HepG2 (cell line): ENCODE measurements around the gene CMIP. TPM values are rescaled to one million over a fixed set of nuclear protein-coding genes. Genes with fewer than 3 reads are reported as not detected.

Experiments used
- ATAD3A ChIP-seq: sonication (generic); formaldehyde crosslinking; IDR thresholded peaks from 2 replicates; pipeline ENCODE4 v1.4.0; 2020; ENCODE audit warnings: missing genetic modification reagents
- CHD2 ChIP-seq: IDR thresholded peaks from 2 replicates; pipeline ENCODE4 v1.6.1; 2011; ENCODE audit warnings: low read depth, low read length, improper control_type of control experiment
- EHMT2 ChIP-seq: fragments of 200-600 bp; sonication (generic); IDR thresholded peaks from 2 replicates; pipeline ENCODE4 v1.7.0; 2017; ENCODE audit warnings: antibody characterized with exemption, low read depth, low read length, borderline replicate concordance
- HOXA7 ChIP-seq: sonication (generic); formaldehyde crosslinking; IDR thresholded peaks from 2 replicates; pipeline ENCODE4 v1.8.1; 2022; ENCODE audit warnings: mild to moderate bottlenecking, missing genetic modification reagents, moderate library complexity
- KDM4B ChIP-seq: sonication (generic); formaldehyde crosslinking; IDR thresholded peaks from 2 replicates; pipeline ENCODE4 v1.4.0; 2020; ENCODE audit warnings: missing genetic modification reagents
- MAZ ChIP-seq, 2 experiments: sonication (generic) in 1 of 2; formaldehyde crosslinking in 1 of 2; IDR thresholded peaks; 2 replicates each; pipeline versions ENCODE4 v1.5.0 to v1.6.1; 2012 to 2020; ENCODE audit warnings: low read depth in 2 of 2, mild to moderate bottlenecking in 2 of 2, borderline replicate concordance in 1 of 2, improper control_type of control experiment in 1 of 2, low read length in 1 of 2, missing genetic modification reagents in 1 of 2, moderate library complexity in 1 of 2
- MEIS2 ChIP-seq: sonication (generic); formaldehyde crosslinking; IDR thresholded peaks from 2 replicates; pipeline ENCODE4 v1.9.0; 2021; ENCODE audit warnings: mild to moderate bottlenecking, missing genetic modification reagents
- MTA3 ChIP-seq: sonication (generic); formaldehyde crosslinking; IDR thresholded peaks from 2 replicates; pipeline ENCODE4 v1.4.0; 2020; ENCODE audit warnings: missing genetic modification reagents
- MXD4 ChIP-seq: IDR thresholded peaks from 2 replicates; pipeline ENCODE4 v1.6.1; 2016; ENCODE audit warnings: mild to moderate bottlenecking, missing biosample characterization, missing genetic modification reagents
- RXRB ChIP-seq: IDR thresholded peaks from 2 replicates; pipeline ENCODE4 v1.6.1; 2016; ENCODE audit warnings: borderline replicate concordance, missing genetic modification reagents, missing compliant biosample characterization
- SIX1 ChIP-seq: sonication (generic); formaldehyde crosslinking; IDR thresholded peaks from 2 replicates; pipeline ENCODE4 v1.4.0; 2020; ENCODE audit warnings: missing genetic modification reagents, borderline replicate concordance
- ZNF768 ChIP-seq: sonication (generic); formaldehyde crosslinking; IDR thresholded peaks from 2 replicates; pipeline ENCODE4 v1.4.0; 2020; ENCODE audit warnings: missing genetic modification reagents
- polyA plus RNA-seq, 8 experiments: library from polyadenylated mRNA; depleted of rRNA in 3 of 8; stranded (reverse) in 7 of 8; unstranded in 1 of 8; fragments of >200 nt; fragmentation: Illumina TruSeq in 4 of 8; extraction: Trizol in 4 of 8; gene quantifications; 2 replicates each; pipeline versions ENCODE4 v1.2.1 to v1.2.3, GENCODE V29; 2011 to 2016; ENCODE audit warnings: low read depth in 4 of 8, missing spikeins in 1 of 8, mixed read lengths in 1 of 8; ENCODE audit not compliant: insufficient read depth in 1 of 8
- total RNA-seq, 5 experiments: library from RNA; depleted of rRNA; stranded (reverse); fragments of >200 nt; fragmentation: Illumina TruSeq; extraction: Trizol; gene quantifications; 2 replicates each; pipeline ENCODE4 v1.2.3, GENCODE V29; 2016; ENCODE audit warnings: low read depth in 1 of 5
- TF ChIP-seq, protein P1 (sequence below): sonication (generic); formaldehyde crosslinking; IDR thresholded peaks from 2 replicates; pipeline ENCODE4 v1.5.1; 2020; ENCODE audit warnings: mild to moderate bottlenecking, missing genetic modification reagents, moderate library complexity
- TF ChIP-seq, protein P2 (sequence below): fragments of 450-650 bp; IDR thresholded peaks from 2 replicates; pipeline ENCODE4 v1.6.1; 2017
- TF ChIP-seq, protein P3 (sequence below): IDR thresholded peaks from 2 replicates; pipeline ENCODE4 v1.6.1; 2012; ENCODE audit warnings: inconsistent platforms
- TF ChIP-seq, protein P4 (sequence below): IDR thresholded peaks from 2 replicates; pipeline ENCODE4 v1.4.0; 2020; ENCODE audit warnings: mild to moderate bottlenecking, missing genetic modification reagents
- TF ChIP-seq, protein P5 (sequence below): sonication (generic); formaldehyde crosslinking; IDR thresholded peaks from 2 replicates; pipeline ENCODE4 v1.8.1; 2023; ENCODE audit warnings: mild to moderate bottlenecking, missing genetic modification reagents
- TF ChIP-seq, protein P6 (sequence below): sonication (generic); IDR thresholded peaks from 2 replicates; pipeline ENCODE4 v1.6.1; 2016; ENCODE audit warnings: low read depth, borderline replicate concordance

The CMIP gene
- total and polyA plus RNA-seq, 2 of the 13 experiments (the other 11 are each of a cell fraction or from before 2014, with no cell fraction given), result 10.9 to 18.1 TPM

DNA sequence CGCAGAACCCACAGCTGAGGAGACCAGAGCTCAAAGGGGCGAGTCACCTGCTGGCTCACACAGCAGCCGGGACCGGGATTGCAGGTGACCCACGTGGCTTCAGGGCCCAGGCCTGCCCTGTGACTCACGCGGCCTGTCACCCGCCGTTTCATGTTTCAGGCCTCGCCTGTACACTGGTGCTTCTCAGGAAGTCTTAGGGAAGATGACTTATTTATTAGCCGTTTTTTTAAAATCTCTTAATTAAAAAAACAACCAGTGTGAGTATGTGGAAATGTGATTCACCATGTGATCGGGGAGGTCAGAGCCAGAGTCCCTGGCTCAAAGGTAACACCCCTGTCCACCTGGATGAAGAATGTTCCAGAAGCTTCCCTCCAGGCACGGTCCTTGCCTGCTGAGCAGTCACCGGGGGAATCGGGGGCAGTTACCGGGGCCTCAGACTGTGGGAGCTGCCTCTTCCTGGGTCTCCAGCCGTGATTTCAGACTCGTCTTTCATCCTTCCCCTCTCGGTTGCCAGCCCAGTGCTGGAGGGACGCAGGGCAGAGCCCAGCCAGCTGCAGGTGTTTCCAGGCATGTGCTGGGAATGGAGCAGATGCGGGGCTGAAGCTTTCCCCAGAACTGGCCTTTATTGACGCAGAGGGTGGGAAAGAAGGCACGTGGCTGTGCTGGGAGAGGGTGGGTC is 49.3 kb downstream of the CMIP start (continued):
- no peak for TF ChIP-seq MAZ (IDR thresholded peaks at IDR 0.05; ENCODE audit: borderline replicate concordance, low read depth, low read length)
- no peak for TF ChIP-seq MAZ (CRISPR knock-in tag; IDR thresholded peaks at IDR 0.05; ENCODE audit: low read depth)
- TF ChIP-seq, protein P1, sequence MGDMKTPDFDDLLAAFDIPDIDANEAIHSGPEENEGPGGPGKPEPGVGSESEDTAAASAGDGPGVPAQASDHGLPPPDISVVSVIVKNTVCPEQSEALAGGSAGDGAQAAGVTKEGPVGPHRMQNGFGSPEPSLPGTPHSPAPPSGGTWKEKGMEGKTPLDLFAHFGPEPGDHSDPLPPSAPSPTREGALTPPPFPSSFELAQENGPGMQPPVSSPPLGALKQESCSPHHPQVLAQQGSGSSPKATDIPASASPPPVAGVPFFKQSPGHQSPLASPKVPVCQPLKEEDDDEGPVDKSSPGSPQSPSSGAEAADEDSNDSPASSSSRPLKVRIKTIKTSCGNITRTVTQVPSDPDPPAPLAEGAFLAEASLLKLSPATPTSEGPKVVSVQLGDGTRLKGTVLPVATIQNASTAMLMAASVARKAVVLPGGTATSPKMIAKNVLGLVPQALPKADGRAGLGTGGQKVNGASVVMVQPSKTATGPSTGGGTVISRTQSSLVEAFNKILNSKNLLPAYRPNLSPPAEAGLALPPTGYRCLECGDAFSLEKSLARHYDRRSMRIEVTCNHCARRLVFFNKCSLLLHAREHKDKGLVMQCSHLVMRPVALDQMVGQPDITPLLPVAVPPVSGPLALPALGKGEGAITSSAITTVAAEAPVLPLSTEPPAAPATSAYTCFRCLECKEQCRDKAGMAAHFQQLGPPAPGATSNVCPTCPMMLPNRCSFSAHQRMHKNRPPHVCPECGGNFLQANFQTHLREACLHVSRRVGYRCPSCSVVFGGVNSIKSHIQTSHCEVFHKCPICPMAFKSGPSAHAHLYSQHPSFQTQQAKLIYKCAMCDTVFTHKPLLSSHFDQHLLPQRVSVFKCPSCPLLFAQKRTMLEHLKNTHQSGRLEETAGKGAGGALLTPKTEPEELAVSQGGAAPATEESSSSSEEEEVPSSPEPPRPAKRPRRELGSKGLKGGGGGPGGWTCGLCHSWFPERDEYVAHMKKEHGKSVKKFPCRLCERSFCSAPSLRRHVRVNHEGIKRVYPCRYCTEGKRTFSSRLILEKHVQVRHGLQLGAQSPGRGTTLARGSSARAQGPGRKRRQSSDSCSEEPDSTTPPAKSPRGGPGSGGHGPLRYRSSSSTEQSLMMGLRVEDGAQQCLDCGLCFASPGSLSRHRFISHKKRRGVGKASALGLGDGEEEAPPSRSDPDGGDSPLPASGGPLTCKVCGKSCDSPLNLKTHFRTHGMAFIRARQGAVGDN (CRISPR knock-in tag), result peak; percentile 81
- TF ChIP-seq, protein P2, sequence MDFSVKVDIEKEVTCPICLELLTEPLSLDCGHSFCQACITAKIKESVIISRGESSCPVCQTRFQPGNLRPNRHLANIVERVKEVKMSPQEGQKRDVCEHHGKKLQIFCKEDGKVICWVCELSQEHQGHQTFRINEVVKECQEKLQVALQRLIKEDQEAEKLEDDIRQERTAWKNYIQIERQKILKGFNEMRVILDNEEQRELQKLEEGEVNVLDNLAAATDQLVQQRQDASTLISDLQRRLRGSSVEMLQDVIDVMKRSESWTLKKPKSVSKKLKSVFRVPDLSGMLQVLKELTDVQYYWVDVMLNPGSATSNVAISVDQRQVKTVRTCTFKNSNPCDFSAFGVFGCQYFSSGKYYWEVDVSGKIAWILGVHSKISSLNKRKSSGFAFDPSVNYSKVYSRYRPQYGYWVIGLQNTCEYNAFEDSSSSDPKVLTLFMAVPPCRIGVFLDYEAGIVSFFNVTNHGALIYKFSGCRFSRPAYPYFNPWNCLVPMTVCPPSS, result no peak
- TF ChIP-seq ATAD3A, result no peak
- TF ChIP-seq ZNF768, result 0 out of 2 replicates have a peak, but pooled peaks have one; percentile 37
- no peak for TF ChIP-seq RXRB (CRISPR knock-in tag)
- TF ChIP-seq SIX1, result no peak
- TF ChIP-seq, protein P3, sequence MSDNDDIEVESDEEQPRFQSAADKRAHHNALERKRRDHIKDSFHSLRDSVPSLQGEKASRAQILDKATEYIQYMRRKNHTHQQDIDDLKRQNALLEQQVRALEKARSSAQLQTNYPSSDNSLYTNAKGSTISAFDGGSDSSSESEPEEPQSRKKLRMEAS, result peak; percentile 69
- TF ChIP-seq, protein P4, sequence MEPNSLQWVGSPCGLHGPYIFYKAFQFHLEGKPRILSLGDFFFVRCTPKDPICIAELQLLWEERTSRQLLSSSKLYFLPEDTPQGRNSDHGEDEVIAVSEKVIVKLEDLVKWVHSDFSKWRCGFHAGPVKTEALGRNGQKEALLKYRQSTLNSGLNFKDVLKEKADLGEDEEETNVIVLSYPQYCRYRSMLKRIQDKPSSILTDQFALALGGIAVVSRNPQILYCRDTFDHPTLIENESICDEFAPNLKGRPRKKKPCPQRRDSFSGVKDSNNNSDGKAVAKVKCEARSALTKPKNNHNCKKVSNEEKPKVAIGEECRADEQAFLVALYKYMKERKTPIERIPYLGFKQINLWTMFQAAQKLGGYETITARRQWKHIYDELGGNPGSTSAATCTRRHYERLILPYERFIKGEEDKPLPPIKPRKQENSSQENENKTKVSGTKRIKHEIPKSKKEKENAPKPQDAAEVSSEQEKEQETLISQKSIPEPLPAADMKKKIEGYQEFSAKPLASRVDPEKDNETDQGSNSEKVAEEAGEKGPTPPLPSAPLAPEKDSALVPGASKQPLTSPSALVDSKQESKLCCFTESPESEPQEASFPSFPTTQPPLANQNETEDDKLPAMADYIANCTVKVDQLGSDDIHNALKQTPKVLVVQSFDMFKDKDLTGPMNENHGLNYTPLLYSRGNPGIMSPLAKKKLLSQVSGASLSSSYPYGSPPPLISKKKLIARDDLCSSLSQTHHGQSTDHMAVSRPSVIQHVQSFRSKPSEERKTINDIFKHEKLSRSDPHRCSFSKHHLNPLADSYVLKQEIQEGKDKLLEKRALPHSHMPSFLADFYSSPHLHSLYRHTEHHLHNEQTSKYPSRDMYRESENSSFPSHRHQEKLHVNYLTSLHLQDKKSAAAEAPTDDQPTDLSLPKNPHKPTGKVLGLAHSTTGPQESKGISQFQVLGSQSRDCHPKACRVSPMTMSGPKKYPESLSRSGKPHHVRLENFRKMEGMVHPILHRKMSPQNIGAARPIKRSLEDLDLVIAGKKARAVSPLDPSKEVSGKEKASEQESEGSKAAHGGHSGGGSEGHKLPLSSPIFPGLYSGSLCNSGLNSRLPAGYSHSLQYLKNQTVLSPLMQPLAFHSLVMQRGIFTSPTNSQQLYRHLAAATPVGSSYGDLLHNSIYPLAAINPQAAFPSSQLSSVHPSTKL (CRISPR knock-in tag), result 0 out of 2 replicates have a peak, but pooled peaks have one; percentile 19
- no peak for TF ChIP-seq HOXA7 (CRISPR knock-in tag)
- no peak for TF ChIP-seq CHD2
- no peak for TF ChIP-seq MEIS2
- no peak for TF ChIP-seq MTA3 (CRISPR knock-in tag)
- TF ChIP-seq KDM4B, result no peak
- TF ChIP-seq MXD4 (CRISPR knock-in tag), result 0 out of 2 replicates have a peak, but pooled peaks have one; percentile 44
- no peak for TF ChIP-seq EHMT2
- TF ChIP-seq, protein P5, sequence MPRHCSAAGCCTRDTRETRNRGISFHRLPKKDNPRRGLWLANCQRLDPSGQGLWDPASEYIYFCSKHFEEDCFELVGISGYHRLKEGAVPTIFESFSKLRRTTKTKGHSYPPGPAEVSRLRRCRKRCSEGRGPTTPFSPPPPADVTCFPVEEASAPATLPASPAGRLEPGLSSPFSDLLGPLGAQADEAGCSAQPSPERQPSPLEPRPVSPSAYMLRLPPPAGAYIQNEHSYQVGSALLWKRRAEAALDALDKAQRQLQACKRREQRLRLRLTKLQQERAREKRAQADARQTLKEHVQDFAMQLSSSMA (CRISPR knock-in tag), result no peak
- TF ChIP-seq, protein P6, sequence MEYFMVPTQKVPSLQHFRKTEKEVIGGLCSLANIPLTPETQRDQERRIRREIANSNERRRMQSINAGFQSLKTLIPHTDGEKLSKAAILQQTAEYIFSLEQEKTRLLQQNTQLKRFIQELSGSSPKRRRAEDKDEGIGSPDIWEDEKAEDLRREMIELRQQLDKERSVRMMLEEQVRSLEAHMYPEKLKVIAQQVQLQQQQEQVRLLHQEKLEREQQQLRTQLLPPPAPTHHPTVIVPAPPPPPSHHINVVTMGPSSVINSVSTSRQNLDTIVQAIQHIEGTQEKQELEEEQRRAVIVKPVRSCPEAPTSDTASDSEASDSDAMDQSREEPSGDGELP, result peak; percentile 43; the same call in 1 of the 2 replicates
